Trophoblast cell (in vitro differentiated cells and primary cell): ENCODE results near the gene CREBRF.

Experiments
- DNase-seq, 2 donors: peaks; one replicate each; pipeline ENCODE4 v3.0.0-alpha.2; 2016
- H2AFZ ChIP-seq: 2 replicates; pipeline ENCODE4 v1.6.1; 2013; ENCODE audit warnings: low read length, moderate library complexity, mild to moderate bottlenecking; ENCODE audit not compliant: insufficient read depth, poor library complexity
- H2AK5ac ChIP-seq: 2 replicates; pipeline ENCODE4 v1.6.1; 2013; ENCODE audit warnings: mild to moderate bottlenecking, low read length
- H2BK120ac ChIP-seq: 2 replicates; pipeline ENCODE4 v1.6.1; 2013; ENCODE audit warnings: low read length, mild to moderate bottlenecking, moderate library complexity; ENCODE audit not compliant: insufficient read depth, poor library complexity
- H2BK12ac ChIP-seq: 2 replicates; pipeline ENCODE4 v1.6.1; 2013; ENCODE audit warnings: mild to moderate bottlenecking, low read length, moderate library complexity
- H2BK5ac ChIP-seq: 2 replicates; pipeline ENCODE4 v1.6.1; 2013; ENCODE audit warnings: low read length, low read depth, moderate library complexity, mild to moderate bottlenecking; ENCODE audit not compliant: poor library complexity
- H3K14ac ChIP-seq: 2 replicates; pipeline ENCODE4 v1.6.1; 2013; ENCODE audit warnings: mild to moderate bottlenecking, low read length
- H3K18ac ChIP-seq: 2 replicates; pipeline ENCODE4 v1.6.1; 2013; ENCODE audit warnings: mild to moderate bottlenecking, low read length
- H3K23ac ChIP-seq: 2 replicates; pipeline ENCODE4 v1.6.1; 2013; ENCODE audit warnings: low read length
- H3K27ac ChIP-seq: 2 replicates; pipeline ENCODE4 v1.5.1; 2013; ENCODE audit warnings: low read depth, mild to moderate bottlenecking, inconsistent platforms, low read length, moderate library complexity
- H3K27me3 ChIP-seq: 2 replicates; pipeline ENCODE4 v1.6.1; 2013; ENCODE audit warnings: inconsistent platforms, mild to moderate bottlenecking, low read length, moderate library complexity; ENCODE audit not compliant: insufficient read depth
- H3K36me3 ChIP-seq, 2 experiments: 1 replicate in 1 of 2; 2 replicates in 1 of 2; pipeline ENCODE4 v1.6.1; 2013; ENCODE audit warnings: low read length in 2 of 2, mild to moderate bottlenecking in 2 of 2, moderate library complexity in 1 of 2; ENCODE audit not compliant: insufficient read depth in 2 of 2, control insufficient read depth in 1 of 2
- H3K4ac ChIP-seq: 2 replicates; pipeline ENCODE4 v1.6.1; 2013; ENCODE audit warnings: low read depth, mild to moderate bottlenecking, low read length, moderate library complexity
- H3K4me1 ChIP-seq, 2 experiments: 1 replicate in 1 of 2; 2 replicates in 1 of 2; pipeline ENCODE4 v1.6.1; 2013; ENCODE audit warnings: low read length in 2 of 2, mild to moderate bottlenecking in 2 of 2, moderate library complexity in 1 of 2; ENCODE audit not compliant: insufficient read depth in 2 of 2, control insufficient read depth in 1 of 2
- H3K4me2 ChIP-seq: 2 replicates; pipeline ENCODE4 v1.6.1; 2013; ENCODE audit warnings: inconsistent platforms, mild to moderate bottlenecking, low read length, moderate library complexity
- H3K4me3 ChIP-seq: 2 replicates; pipeline ENCODE4 v1.5.1; 2013; ENCODE audit warnings: mild to moderate bottlenecking, low read depth, low read length, inconsistent platforms
- H3K79me1 ChIP-seq: one replicate; pipeline ENCODE4 v1.6.1; 2013; ENCODE audit warnings: low read length
- H3K79me2 ChIP-seq: 2 replicates; pipeline ENCODE4 v1.6.1; 2013; ENCODE audit warnings: low read length, mild to moderate bottlenecking; ENCODE audit not compliant: control insufficient read depth, insufficient read depth, poor library complexity
- H3K9ac ChIP-seq: 2 replicates; pipeline ENCODE4 v1.6.1; 2013; ENCODE audit warnings: mild to moderate bottlenecking, low read length
- H3K9me3 ChIP-seq: 2 replicates; pipeline ENCODE4 v1.6.1; 2013; ENCODE audit warnings: low read depth, mild to moderate bottlenecking, control low read depth, inconsistent platforms, low read length; ENCODE audit not compliant: insufficient read depth
- H4K12ac ChIP-seq: 2 replicates; pipeline ENCODE4 v1.6.1; 2013; ENCODE audit warnings: low read depth, mild to moderate bottlenecking, low read length, moderate library complexity
- H4K8ac ChIP-seq: 2 replicates; pipeline ENCODE4 v1.6.1; 2013; ENCODE audit warnings: low read depth, mild to moderate bottlenecking, low read length, moderate library complexity
- H4K91ac ChIP-seq: one replicate; pipeline ENCODE4 v1.6.1; 2013; ENCODE audit warnings: low read depth, mild to moderate bottlenecking, low read length, moderate library complexity
- WGBS: extraction: QIAGEN DNeasy Blood & Tissue Kit; methylation state at CpG from one replicate; pipeline ENCODE4 v1.1.7; 2013; ENCODE audit warnings: missing lambda C conversion rate; ENCODE audit not compliant: insufficient read length, insufficient coverage; ENCODE audit errors: extremely low coverage; 5-methylcytosine and 5-hydroxymethylcytosine counted together

CREBRF gene

GRCh38 chr5:173099461-173099860 is 43.3 kb downstream of the CREBRF start:
- H3K14ac ChIP-seq: no peak overlapping the region

DNA sequence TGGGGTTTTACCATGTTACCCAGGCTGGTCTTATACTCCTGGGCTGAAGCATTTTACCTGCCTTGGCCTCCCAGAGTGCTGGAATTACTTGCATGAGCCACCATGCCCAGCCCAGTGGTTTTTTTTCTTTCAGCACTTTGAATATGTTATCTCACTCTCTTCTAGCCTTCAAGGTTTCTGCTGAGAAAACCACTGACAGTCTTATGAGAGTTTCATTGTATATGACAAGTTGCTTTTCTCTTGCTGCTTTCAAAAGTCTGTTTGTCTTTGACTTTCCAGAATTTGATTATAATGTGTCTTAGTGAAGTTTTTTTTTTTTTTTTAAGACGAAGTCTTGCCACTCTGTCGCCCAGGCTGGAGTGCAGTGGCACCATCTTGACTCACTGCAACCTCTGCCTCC is 45.1 kb downstream of the CREBRF start:
- no peak overlapping the region for H3K4ac ChIP-seq
- H4K91ac ChIP-seq: no peak overlapping the region
- no peak overlapping the region for H2AFZ ChIP-seq
- no peak for DNase-seq
- H3K27me3 ChIP-seq: no peaks in the 10 kb centered on the region
- no peak overlapping the region for H3K9ac ChIP-seq
- peaks cover 1% of the 10 kb centered on the region for H3K9me3 ChIP-seq
- peaks cover 0 to 3% of the 10 kb centered on the region in 2 experiments for H3K36me3 ChIP-seq
- no peak overlapping the region for H3K4me2 ChIP-seq
- no peak overlapping the region for H3K23ac ChIP-seq
- no peaks in the 10 kb centered on the region for H3K79me2 ChIP-seq
- H3K79me1 ChIP-seq: no peaks in the 10 kb centered on the region
- H3K14ac ChIP-seq: no peak overlapping the region
- no peak overlapping the region for H2BK120ac ChIP-seq
- no peak overlapping the region for H3K4me3 ChIP-seq
- H2BK12ac ChIP-seq: no peak overlapping the region
- WGBS: no CpG with 5 or more reads among the region's 2 CpGs
- H4K12ac ChIP-seq: no peak overlapping the region
- no peaks in the 10 kb centered on the region for H3K4me1 ChIP-seq
- no peak overlapping the region for H2AK5ac ChIP-seq
- H3K18ac ChIP-seq: no peak overlapping the region
- no peak overlapping the region for H4K8ac ChIP-seq
- no peak overlapping the region for H3K27ac ChIP-seq
- no peak overlapping the region for H2BK5ac ChIP-seq

More at GRCh38 chr5:173099461-173099860, 43.3 kb downstream of the CREBRF start:
- Histone ChIP-seq H3K4me3 (no peak overlapping the region), H2BK12ac (no peak overlapping the region), H3K36me3 (peaks cover 0 to 3% of the 10 kb centered on the region in 2 experiments), H2AFZ (no peak overlapping the region), H3K4me2 (no peak overlapping the region), H3K79me1 (no peaks in the 10 kb centered on the region), H4K91ac (no peak overlapping the region), H4K8ac (no peak overlapping the region), H3K79me2 (no peaks in the 10 kb centered on the region), H4K12ac (no peak overlapping the region), H3K9me3 (peaks cover 1% of the 10 kb centered on the region), H2BK120ac (no peak overlapping the region), H3K27me3 (no peaks in the 10 kb centered on the region), H3K27ac (no peak overlapping the region), H2BK5ac (no peak overlapping the region), H3K4me1 (no peaks in the 10 kb centered on the region), H3K18ac (no peak overlapping the region), H3K9ac (no peak overlapping the region), H3K4ac (no peak overlapping the region), H3K23ac (no peak overlapping the region), H2AK5ac (no peak overlapping the region)
- DNase-seq: no peak
- no CpG with 5 or more reads among the region's 1 CpG for WGBS

GRCh38 chr5:173103411-173103810 is 47.3 kb downstream of the CREBRF start:
- no CpG with 5 or more reads among the region's 1 CpG for WGBS
- Histone ChIP-seq H2BK120ac (no peak overlapping the region), H3K23ac (no peak overlapping the region), H2AFZ (no peak overlapping the region), H2BK12ac (no peak overlapping the region), H4K12ac (no peak overlapping the region), H2BK5ac (no peak overlapping the region), H3K79me2 (no peaks in the 10 kb centered on the region), H3K36me3 (peaks cover 0 to 3% of the 10 kb centered on the region in 2 experiments), H2AK5ac (no peak overlapping the region), H3K4me3 (no peak overlapping the region), H3K4ac (no peak overlapping the region), H3K9me3 (peaks cover 1% of the 10 kb centered on the region), H3K4me1 (no peaks in the 10 kb centered on the region), H3K18ac (no peak overlapping the region), H4K91ac (no peak overlapping the region), H3K79me1 (no peaks in the 10 kb centered on the region), H3K27ac (no peak overlapping the region), H3K9ac (no peak overlapping the region), H3K27me3 (no peaks in the 10 kb centered on the region), H3K4me2 (no peak overlapping the region), H4K8ac (no peak overlapping the region), H3K14ac (no peak overlapping the region)
- DNase-seq: no peak

GRCh38 chr5:173108914-173109313 is 52.8 kb downstream of the CREBRF start:
- Histone ChIP-seq H3K79me2 (no peaks in the 10 kb centered on the region), H3K4me3 (no peak overlapping the region), H2BK120ac (no peak overlapping the region), H3K4me1 (no peaks in the 10 kb centered on the region), H3K36me3 (peaks cover 0 to 2% of the 10 kb centered on the region in 2 experiments), H3K23ac (no peak overlapping the region), H3K4me2 (no peak overlapping the region), H3K79me1 (no peaks in the 10 kb centered on the region), H3K27ac (no peak overlapping the region), H2BK5ac (no peak overlapping the region), H4K8ac (no peak overlapping the region), H3K4ac (no peak overlapping the region), H3K9ac (no peak overlapping the region), H4K91ac (no peak overlapping the region), H2BK12ac (no peak overlapping the region), H2AK5ac (no peak overlapping the region), H2AFZ (no peak overlapping the region), H3K9me3 (no peaks in the 10 kb centered on the region), H4K12ac (no peak overlapping the region), H3K27me3 (no peaks in the 10 kb centered on the region), H3K14ac (no peak overlapping the region), H3K18ac (no peak overlapping the region)
- DNase-seq: no peak
- 100% methylated on average over 1 of the region's 3 CpGs for WGBS
